Neural cell (in vitro differentiated cells): ENCODE results near the gene PRKAR1B. TPM values are rescaled to one million over a fixed set of nuclear protein-coding genes. Genes with fewer than 3 reads are reported as not detected.

Experiments used
- H2AFZ ChIP-seq: fragments of 200-600, 300-800 bp; sonication (generic), shearing (Covaris generic); 2 replicates; pipeline ENCODE4 v1.6.0; 2014; ENCODE audit warnings: low read depth, mild to moderate bottlenecking, antibody characterized with exemption, low read length, moderate library complexity
- H3F3A ChIP-seq: fragments of 200-600 bp; shearing (Covaris generic); 2 replicates; pipeline ENCODE4 v1.6.1; 2016; ENCODE audit warnings: mild to moderate bottlenecking, moderate library complexity, mixed read lengths, antibody characterized with exemption, low read length; ENCODE audit not compliant: insufficient read depth, poor library complexity, severe bottlenecking
- H3K27ac ChIP-seq: fragments of 200-600, 300-800 bp; sonication (generic), shearing (Covaris generic); 2 replicates; pipeline ENCODE4 v1.5.1; 2014; ENCODE audit warnings: mild to moderate bottlenecking, low read length, moderate library complexity
- H3K27me3 ChIP-seq: fragments of 300-800, 200-600 bp; sonication (generic), shearing (Covaris generic); 2 replicates; pipeline ENCODE4 v1.6.0; 2014; ENCODE audit warnings: mild to moderate bottlenecking, low read depth, low read length, moderate library complexity; ENCODE audit not compliant: insufficient read depth
- H3K36me3 ChIP-seq: fragments of 300-800, 200-600 bp; sonication (generic), shearing (Covaris generic); 2 replicates; pipeline ENCODE4 v1.5.1; 2014; ENCODE audit warnings: mild to moderate bottlenecking, antibody characterized with exemption, low read length, moderate library complexity; ENCODE audit not compliant: insufficient read depth
- H3K4me2 ChIP-seq: fragments of 300-800, 200-600 bp; sonication (generic), shearing (Covaris generic); 2 replicates; pipeline ENCODE4 v1.6.0; 2014; ENCODE audit warnings: mild to moderate bottlenecking, low read length
- H3K4me3 ChIP-seq: fragments of 300-800, 200-600 bp; sonication (generic), shearing (Covaris generic); 2 replicates; pipeline ENCODE4 v1.5.1; 2014; ENCODE audit warnings: mild to moderate bottlenecking, low read length, moderate library complexity
- H3K79me2 ChIP-seq: fragments of 200-600 bp; shearing (Covaris generic); replicated peaks from 2 replicates; pipeline ENCODE4 v1.6.0; 2014; ENCODE audit warnings: mild to moderate bottlenecking, low read length, moderate library complexity; ENCODE audit not compliant: insufficient read depth
- H3K9ac ChIP-seq: fragments of 300-800, 200-600 bp; sonication (generic), shearing (Covaris generic); 2 replicates; pipeline ENCODE4 v1.6.1; 2016; ENCODE audit warnings: mild to moderate bottlenecking, low read length, mixed read lengths
- H3K9me2 ChIP-seq: fragments of 200-600 bp; shearing (Covaris generic); 2 replicates; pipeline ENCODE4 v1.6.1; 2016; ENCODE audit warnings: mild to moderate bottlenecking, low read length, mixed read lengths; ENCODE audit not compliant: insufficient read depth
- H3K9me3 ChIP-seq: fragments of 200-600, 300-800 bp; sonication (generic), shearing (Covaris generic); 2 replicates; pipeline ENCODE4 v1.6.1; 2016; ENCODE audit warnings: mild to moderate bottlenecking, mixed run types, low read length, moderate library complexity, mixed read lengths
- H4K20me1 ChIP-seq: fragments of 200-600 bp; shearing (Covaris generic); 2 replicates; pipeline ENCODE4 v1.6.1; 2016; ENCODE audit warnings: mild to moderate bottlenecking, mixed run types; ENCODE audit not compliant: insufficient read depth
- EP300 ChIP-seq: fragments of 450-650 bp; conservative IDR thresholded peaks from 2 replicates; pipeline ENCODE4 v1.6.1; 2014; ENCODE audit warnings: antibody characterized with exemption, mild to moderate bottlenecking, moderate library complexity; ENCODE audit not compliant: poor library complexity, severe bottlenecking
- EZH2 ChIP-seq: fragments of 200-600, 300-800 bp; shearing (Covaris generic), sonication (generic); IDR thresholded peaks from 2 replicates; pipeline ENCODE4 v1.6.1; 2014; ENCODE audit warnings: antibody characterized with exemption, low read length, borderline replicate concordance, mild to moderate bottlenecking; ENCODE audit not compliant: insufficient read depth, poor library complexity, severe bottlenecking
- MXI1 ChIP-seq: fragments of 450-650 bp; conservative IDR thresholded peaks from 2 replicates; pipeline ENCODE4 v1.6.1; 2014; ENCODE audit warnings: antibody characterized with exemption, mild to moderate bottlenecking; ENCODE audit not compliant: poor library complexity, severe bottlenecking
- POLR2AphosphoS5 ChIP-seq: IDR thresholded peaks from 2 replicates; pipeline ENCODE4 v1.6.1; 2012
- RAD21 ChIP-seq: fragments of 450-650 bp; conservative IDR thresholded peaks from 2 replicates; pipeline ENCODE4 v1.6.1; 2014; ENCODE audit warnings: antibody characterized with exemption, mild to moderate bottlenecking, moderate library complexity
- SMC3 ChIP-seq: fragments of 450-650 bp; conservative IDR thresholded peaks from 2 replicates; pipeline ENCODE4 v1.6.1; 2014; ENCODE audit warnings: antibody characterized with exemption, mild to moderate bottlenecking, moderate library complexity; ENCODE audit not compliant: poor library complexity
- TAF1 ChIP-seq: IDR thresholded peaks from 2 replicates; pipeline ENCODE4 v1.6.1; 2012; ENCODE audit warnings: low read depth
- polyA plus RNA-seq: library from polyadenylated mRNA; depleted of rRNA; stranded (reverse); fragments of >200 nt; gene quantifications from 2 replicates; pipeline ENCODE4 v1.2.3, GENCODE V29; 2014
- TF ChIP-seq, protein P1 (sequence below): IDR thresholded peaks from 2 replicates; pipeline ENCODE4 v1.6.1; 2012; ENCODE audit warnings: borderline replicate concordance
- TF ChIP-seq, protein P2 (sequence below): fragments of 450-650 bp; IDR thresholded peaks from 2 replicates; pipeline ENCODE4 v1.5.1; 2014; ENCODE audit warnings: antibody characterized with exemption, mild to moderate bottlenecking, moderate library complexity; ENCODE audit not compliant: poor library complexity, severe bottlenecking

Gene PRKAR1B
- polyA plus RNA-seq, 1 donor from 2014 or later: 38.6 TPM

DNA sequence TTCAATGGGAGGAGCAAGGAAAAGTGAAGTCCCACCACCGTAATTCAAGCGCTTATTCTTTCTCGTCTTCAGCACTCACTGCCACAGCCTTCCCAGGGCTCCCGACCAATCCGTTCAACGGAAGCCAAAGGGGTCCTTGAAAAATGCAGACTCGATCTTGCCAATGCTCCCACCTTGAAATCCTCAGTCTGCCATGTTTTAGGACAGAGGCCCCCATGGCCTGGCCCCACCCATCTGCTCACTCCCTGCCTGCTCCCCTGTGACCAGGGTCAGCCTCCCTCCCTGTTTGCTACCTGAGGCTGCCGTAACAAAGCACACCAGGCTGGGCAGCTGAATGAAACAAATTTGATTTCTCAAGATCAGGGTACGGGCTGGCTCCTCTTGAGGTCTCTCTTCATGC lies 3.5 kb downstream of the PRKAR1B start:
- no peaks in the 10 kb centered on the region for H4K20me1 ChIP-seq
- H3K27me3 ChIP-seq: no peaks in the 10 kb centered on the region
- H3K9ac ChIP-seq: no peak overlapping the region
- no peaks in the 10 kb centered on the region for H3K9me2 ChIP-seq
- no peaks in the 10 kb centered on the region for H3F3A ChIP-seq
- H3K79me2 ChIP-seq: peaks cover 7% of the 10 kb centered on the region
- TF ChIP-seq MXI1 (no peak), POLR2AphosphoS5 (no peak), RAD21 (no peak), TAF1 (no peak), EP300 (no peak), SMC3 (no peak), EZH2 (no peak)
- TF ChIP-seq, protein P1, sequence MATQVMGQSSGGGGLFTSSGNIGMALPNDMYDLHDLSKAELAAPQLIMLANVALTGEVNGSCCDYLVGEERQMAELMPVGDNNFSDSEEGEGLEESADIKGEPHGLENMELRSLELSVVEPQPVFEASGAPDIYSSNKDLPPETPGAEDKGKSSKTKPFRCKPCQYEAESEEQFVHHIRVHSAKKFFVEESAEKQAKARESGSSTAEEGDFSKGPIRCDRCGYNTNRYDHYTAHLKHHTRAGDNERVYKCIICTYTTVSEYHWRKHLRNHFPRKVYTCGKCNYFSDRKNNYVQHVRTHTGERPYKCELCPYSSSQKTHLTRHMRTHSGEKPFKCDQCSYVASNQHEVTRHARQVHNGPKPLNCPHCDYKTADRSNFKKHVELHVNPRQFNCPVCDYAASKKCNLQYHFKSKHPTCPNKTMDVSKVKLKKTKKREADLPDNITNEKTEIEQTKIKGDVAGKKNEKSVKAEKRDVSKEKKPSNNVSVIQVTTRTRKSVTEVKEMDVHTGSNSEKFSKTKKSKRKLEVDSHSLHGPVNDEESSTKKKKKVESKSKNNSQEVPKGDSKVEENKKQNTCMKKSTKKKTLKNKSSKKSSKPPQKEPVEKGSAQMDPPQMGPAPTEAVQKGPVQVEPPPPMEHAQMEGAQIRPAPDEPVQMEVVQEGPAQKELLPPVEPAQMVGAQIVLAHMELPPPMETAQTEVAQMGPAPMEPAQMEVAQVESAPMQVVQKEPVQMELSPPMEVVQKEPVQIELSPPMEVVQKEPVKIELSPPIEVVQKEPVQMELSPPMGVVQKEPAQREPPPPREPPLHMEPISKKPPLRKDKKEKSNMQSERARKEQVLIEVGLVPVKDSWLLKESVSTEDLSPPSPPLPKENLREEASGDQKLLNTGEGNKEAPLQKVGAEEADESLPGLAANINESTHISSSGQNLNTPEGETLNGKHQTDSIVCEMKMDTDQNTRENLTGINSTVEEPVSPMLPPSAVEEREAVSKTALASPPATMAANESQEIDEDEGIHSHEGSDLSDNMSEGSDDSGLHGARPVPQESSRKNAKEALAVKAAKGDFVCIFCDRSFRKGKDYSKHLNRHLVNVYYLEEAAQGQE: no peak
- TF ChIP-seq, protein P2, sequence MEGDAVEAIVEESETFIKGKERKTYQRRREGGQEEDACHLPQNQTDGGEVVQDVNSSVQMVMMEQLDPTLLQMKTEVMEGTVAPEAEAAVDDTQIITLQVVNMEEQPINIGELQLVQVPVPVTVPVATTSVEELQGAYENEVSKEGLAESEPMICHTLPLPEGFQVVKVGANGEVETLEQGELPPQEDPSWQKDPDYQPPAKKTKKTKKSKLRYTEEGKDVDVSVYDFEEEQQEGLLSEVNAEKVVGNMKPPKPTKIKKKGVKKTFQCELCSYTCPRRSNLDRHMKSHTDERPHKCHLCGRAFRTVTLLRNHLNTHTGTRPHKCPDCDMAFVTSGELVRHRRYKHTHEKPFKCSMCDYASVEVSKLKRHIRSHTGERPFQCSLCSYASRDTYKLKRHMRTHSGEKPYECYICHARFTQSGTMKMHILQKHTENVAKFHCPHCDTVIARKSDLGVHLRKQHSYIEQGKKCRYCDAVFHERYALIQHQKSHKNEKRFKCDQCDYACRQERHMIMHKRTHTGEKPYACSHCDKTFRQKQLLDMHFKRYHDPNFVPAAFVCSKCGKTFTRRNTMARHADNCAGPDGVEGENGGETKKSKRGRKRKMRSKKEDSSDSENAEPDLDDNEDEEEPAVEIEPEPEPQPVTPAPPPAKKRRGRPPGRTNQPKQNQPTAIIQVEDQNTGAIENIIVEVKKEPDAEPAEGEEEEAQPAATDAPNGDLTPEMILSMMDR: no peak
- H3K27ac ChIP-seq: no peak overlapping the region
- H3K4me3 ChIP-seq: no peak overlapping the region
- no peak overlapping the region for H3K4me2 ChIP-seq
- peaks cover 3% of the 10 kb centered on the region for H3K9me3 ChIP-seq
- H2AFZ ChIP-seq: no peak overlapping the region
- no peaks in the 10 kb centered on the region for H3K36me3 ChIP-seq

DNA sequence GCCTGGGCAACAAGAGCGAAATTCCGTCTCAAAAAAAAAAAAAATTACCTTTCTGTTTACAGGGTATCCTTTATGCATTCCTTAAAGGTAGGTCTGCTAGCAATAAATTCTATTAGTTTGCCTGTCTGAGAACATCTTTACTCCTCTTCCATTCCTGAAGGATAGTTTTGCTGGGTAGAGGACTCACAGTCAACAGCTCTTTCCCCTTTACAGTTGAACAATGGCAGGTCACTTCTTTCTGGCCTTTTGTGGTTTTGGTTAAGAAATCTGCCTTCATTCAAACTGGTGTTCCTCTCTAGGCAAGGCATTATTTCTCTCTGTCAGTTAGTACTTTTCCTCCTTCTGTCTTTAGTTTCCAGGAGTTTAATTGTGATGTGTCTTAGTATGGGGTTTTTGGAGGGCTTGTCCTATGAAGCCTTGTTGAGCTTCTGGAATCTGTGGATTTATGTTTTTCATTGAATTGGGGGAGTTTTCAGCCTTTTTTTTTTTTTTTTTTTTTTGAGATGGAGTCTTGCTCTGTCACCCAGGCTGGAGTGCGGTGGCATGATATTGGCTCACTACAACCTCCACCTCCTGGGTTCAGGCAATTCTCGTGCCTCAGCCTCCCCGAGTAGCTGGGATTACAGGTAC lies 5.3 kb downstream of the PRKAR1B start:
- Histone ChIP-seq H3K4me3 (no peak overlapping the region), H3K9ac (no peak overlapping the region), H3K27me3 (no peaks in the 10 kb centered on the region), H3F3A (no peaks in the 10 kb centered on the region), H4K20me1 (no peaks in the 10 kb centered on the region), H3K9me2 (no peaks in the 10 kb centered on the region), H3K9me3 (peaks cover 3% of the 10 kb centered on the region), H3K36me3 (no peaks in the 10 kb centered on the region), H3K27ac (no peak overlapping the region), H2AFZ (no peak overlapping the region), H3K79me2 (no peaks in the 10 kb centered on the region), H3K4me2 (no peak overlapping the region)
- TF ChIP-seq POLR2AphosphoS5 (no peak), EZH2 (no peak), TAF1 (no peak), SMC3 (no peak), RAD21 (no peak), MXI1 (no peak), EP300 (no peak)
- TF ChIP-seq, protein P2: no peak
- TF ChIP-seq, protein P1: no peak
